MV-4-11 (cell line): ENCODE measurements around the gene MVB12A.

ENCODE experiments used
- DNase-seq: peaks from one replicate; lab custom pipeline; 2025; lab: John Stamatoyannopoulos, UW

The MVB12A gene

DNA sequence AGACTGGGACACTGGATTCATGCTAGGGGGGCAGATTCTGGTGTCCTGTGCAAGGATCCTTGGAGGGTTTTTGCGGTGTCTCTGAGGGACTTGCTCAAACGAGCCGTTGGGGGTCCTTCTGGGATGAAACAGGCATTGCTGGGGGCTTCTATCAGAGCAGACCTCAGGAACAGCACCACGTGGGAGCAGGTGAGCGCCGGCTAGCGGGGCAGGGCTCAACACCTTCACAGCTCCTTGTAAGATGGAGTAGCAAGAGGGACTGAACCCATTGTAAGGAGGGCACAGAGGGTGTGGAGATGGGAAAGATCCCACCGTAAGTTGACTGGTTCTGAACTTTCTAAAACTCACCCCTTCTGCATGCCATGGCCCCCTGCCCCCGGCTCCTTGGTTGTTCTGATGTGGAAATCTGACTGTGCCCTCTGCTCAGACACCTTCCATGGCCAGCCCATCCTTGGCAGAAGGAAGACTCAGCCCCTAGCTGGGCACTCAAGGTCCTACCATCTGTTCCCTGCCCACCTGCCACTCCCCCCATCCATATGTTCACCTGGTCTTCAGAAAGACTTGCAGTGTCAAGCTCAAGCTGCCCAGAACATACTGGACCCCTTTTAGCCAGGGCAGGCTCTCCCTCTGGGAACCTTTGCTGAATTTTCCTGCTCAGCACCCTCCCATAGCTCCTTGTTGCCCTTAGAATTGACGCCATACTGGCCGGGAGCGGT is 51.7 kb downstream of the MVB12A start:
- no peak for DNase-seq

DNA sequence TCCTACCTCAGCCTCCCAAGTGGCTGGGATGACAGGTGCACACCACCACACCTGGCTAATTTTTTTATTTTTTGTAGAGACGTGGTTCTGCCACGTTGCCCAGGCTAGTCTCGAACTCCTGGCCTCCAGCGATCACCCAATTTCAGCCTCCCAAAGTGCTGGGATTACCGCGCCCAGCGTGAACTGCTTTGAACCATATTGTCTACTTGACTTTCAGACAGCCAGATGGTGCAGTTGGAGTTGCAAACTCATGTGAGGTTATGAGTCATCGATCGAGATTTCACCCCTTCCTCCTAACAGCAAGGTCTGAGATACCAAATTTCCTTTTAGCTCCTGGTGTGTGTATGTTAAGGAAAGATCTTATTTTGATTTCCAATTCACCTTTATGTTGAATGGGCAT is 53.2 kb downstream of the MVB12A start:
- peak; percentile 97 for DNase-seq
